ENCODE data around the gene ZNF540.

GRCh38 chr19:37593996-37594303 lies 726 bp upstream of the ZNF540 start:
- no peak for TF ChIP-seq EZH2 (IDR thresholded peaks at IDR 0.05; ENCODE audit: borderline replicate concordance)
- no peak for TF ChIP-seq EZH2phosphoT487 (IDR thresholded peaks at IDR 0.05; ENCODE audit: low read depth, severe bottlenecking, unreplicated experiment)

All from hepatocyte (in vitro differentiated cells).